Gastroesophageal sphincter (tissue), 4 donors: ENCODE data around the gene ZMAT3. TPM values are rescaled to one million over a fixed set of nuclear protein-coding genes. Genes with fewer than 3 reads are reported as not detected.

Experiments used
- ATAC-seq: fragments of 150-250 bp; one replicate; pipeline ENCODE4 v1.9.1; 2016; ENCODE audit warnings: mild to moderate bottlenecking, moderate library complexity
- H3K27ac ChIP-seq, 4 donors: fragments of 200-600 bp; sonication (generic) in 3 of 4; 1 replicate in 3 of 4; 2 replicates in 1 of 4; pipeline ENCODE4 v1.5.1; 2016 to 2019
- H3K27me3 ChIP-seq: fragments of 200-600 bp; sonication (generic); one replicate; pipeline ENCODE4 v1.5.1; 2019
- H3K36me3 ChIP-seq, 2 donors: fragments of 200-600 bp; sonication (generic); one replicate each; pipeline ENCODE4 v1.5.1; 2019; ENCODE audit warnings: control low read depth in 1 of 2
- H3K4me1 ChIP-seq, 3 donors: fragments of 200-600 bp; sonication (generic); 1 replicate in 2 of 3; 2 replicates in 1 of 3; pipeline ENCODE4 v1.5.1; 2016 to 2019; ENCODE audit warnings: control low read depth in 2 of 3
- H3K4me3 ChIP-seq, 2 donors: fragments of 200-600 bp; sonication (generic); one replicate each; pipeline ENCODE4 v1.5.1; 2019; ENCODE audit warnings: mild to moderate bottlenecking in 1 of 2, moderate library complexity in 1 of 2
- H3K9me3 ChIP-seq, 3 donors: fragments of 200-600 bp; sonication (generic); one replicate each; pipeline ENCODE4 v1.5.1; 2017 to 2019; ENCODE audit warnings: control low read depth in 2 of 3
- EP300 ChIP-seq: sonication (generic); formaldehyde crosslinking; IDR thresholded peaks from one replicate; pipeline ENCODE4 v1.6.1; 2017; ENCODE audit warnings: antibody characterized with exemption, mild to moderate bottlenecking
- POLR2A ChIP-seq, 2 donors: fragments of 450-650 bp; IDR thresholded peaks; one replicate each; pipeline ENCODE4 v1.6.1; 2017; ENCODE audit warnings: antibody characterized with exemption in 2 of 2, mild to moderate bottlenecking in 2 of 2, moderate library complexity in 1 of 2
- POLR2AphosphoS5 ChIP-seq: sonication (generic); formaldehyde crosslinking; IDR thresholded peaks from one replicate; pipeline ENCODE4 v1.6.1; 2017; ENCODE audit warnings: antibody characterized with exemption
- WGBS, 2 donors: methylation state at CpG; one replicate each; pipeline ENCODE4 v1.1.5; 2018; ENCODE audit warnings: low coverage in 1 of 2; 5-methylcytosine and 5-hydroxymethylcytosine counted together
- total RNA-seq, 4 donors: library from RNA; depleted of rRNA; stranded (reverse); fragments of >200 nt; gene quantifications; one replicate each; pipeline ENCODE4 v1.1.0, GENCODE V29; 2016
- TF ChIP-seq, protein P1 (sequence below), 4 experiments: fragments of 200-600 bp in 2 of 4; fragments of 450-650 bp in 2 of 4; sonication (generic) in 1 of 4; IDR thresholded peaks; one replicate each; pipeline ENCODE4 v1.5.1; 2017 to 2019; ENCODE audit warnings: antibody characterized with exemption in 4 of 4, mild to moderate bottlenecking in 2 of 4, moderate library complexity in 2 of 4

ZMAT3 gene
- total RNA-seq, 4 donors from 2014 or later = 16.4 to 28.8 (median 19.2) TPM

DNA sequence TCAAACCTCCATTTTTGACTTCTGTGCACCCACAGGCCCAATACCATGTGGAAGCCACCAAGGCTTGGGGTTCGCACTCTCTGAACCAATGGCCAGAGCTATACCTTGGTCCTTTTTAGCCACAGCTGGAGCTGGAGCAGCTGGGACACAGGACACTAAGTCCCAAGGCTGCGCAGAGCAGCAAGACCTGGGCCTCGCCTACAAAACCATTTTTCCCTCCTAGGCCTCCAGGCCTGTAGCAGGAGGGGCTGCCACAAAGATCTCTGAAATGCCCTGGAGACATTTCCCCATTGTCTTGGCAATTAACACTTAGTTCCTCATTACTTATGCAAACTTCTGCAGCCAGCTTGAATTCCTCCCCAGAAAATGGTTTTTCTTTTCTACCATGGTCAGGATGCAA, 81.3 kb downstream of the ZMAT3 start:
- Histone ChIP-seq H3K27ac (no peak overlapping the region), H3K36me3 (peaks cover 0 to 13% of the 10 kb centered on the region in 2 donors), H3K4me3 (no peak overlapping the region), H3K27me3 (no peaks in the 10 kb centered on the region), H3K4me1 (no peaks in the 10 kb centered on the region), H3K9me3 (peaks cover 0 to 40% (median 0%) of the 10 kb centered on the region in 3 donors)
- 100% methylated on average over 1 to 2 of the region's 3 CpGs for WGBS, 2 donors
- TF ChIP-seq POLR2A (IDR thresholded peaks at IDR 0.05) = no peak
- no peak for TF ChIP-seq POLR2AphosphoS5
- no peak for TF ChIP-seq EP300
- TF ChIP-seq, protein P1, sequence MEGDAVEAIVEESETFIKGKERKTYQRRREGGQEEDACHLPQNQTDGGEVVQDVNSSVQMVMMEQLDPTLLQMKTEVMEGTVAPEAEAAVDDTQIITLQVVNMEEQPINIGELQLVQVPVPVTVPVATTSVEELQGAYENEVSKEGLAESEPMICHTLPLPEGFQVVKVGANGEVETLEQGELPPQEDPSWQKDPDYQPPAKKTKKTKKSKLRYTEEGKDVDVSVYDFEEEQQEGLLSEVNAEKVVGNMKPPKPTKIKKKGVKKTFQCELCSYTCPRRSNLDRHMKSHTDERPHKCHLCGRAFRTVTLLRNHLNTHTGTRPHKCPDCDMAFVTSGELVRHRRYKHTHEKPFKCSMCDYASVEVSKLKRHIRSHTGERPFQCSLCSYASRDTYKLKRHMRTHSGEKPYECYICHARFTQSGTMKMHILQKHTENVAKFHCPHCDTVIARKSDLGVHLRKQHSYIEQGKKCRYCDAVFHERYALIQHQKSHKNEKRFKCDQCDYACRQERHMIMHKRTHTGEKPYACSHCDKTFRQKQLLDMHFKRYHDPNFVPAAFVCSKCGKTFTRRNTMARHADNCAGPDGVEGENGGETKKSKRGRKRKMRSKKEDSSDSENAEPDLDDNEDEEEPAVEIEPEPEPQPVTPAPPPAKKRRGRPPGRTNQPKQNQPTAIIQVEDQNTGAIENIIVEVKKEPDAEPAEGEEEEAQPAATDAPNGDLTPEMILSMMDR (IDR thresholded peaks at IDR 0.05) = no peak
- ATAC-seq = no peak

DNA sequence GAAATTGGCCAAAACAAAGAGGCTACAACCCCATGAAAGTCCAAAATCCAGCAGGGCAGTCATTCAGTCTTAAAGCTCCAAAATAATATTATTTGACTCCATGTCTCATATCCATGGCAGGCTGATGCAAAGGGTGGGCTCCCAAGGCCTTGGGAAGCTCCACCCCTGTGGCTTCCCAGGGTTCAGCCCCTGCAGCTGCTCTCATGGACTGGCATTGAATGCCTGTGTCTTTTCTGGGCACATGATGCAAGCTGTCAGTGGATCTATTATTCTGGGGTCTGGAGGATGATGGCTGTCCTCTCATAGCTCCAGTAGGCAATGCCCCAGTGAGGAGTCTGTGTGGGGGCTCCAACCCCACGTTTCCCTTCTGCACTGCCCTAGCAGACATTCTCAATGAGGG, 81.8 kb downstream of the ZMAT3 start:
- Histone ChIP-seq H3K36me3 (peaks cover 0 to 13% of the 10 kb centered on the region in 2 donors), H3K4me1 (no peaks in the 10 kb centered on the region), H3K27ac (no peak overlapping the region), H3K27me3 (no peaks in the 10 kb centered on the region), H3K4me3 (no peak overlapping the region), H3K9me3 (peaks cover 0 to 40% (median 0%) of the 10 kb centered on the region in 3 donors)
- no peak for ATAC-seq
- TF ChIP-seq POLR2AphosphoS5 (no peak), POLR2A (IDR thresholded peaks at IDR 0.05) (no peak), EP300 (no peak)
- TF ChIP-seq, protein P1 (IDR thresholded peaks at IDR 0.05) = no peak
- 13 to 57% methylated on average over 1 of the region's 1 CpG for WGBS, 2 donors

DNA sequence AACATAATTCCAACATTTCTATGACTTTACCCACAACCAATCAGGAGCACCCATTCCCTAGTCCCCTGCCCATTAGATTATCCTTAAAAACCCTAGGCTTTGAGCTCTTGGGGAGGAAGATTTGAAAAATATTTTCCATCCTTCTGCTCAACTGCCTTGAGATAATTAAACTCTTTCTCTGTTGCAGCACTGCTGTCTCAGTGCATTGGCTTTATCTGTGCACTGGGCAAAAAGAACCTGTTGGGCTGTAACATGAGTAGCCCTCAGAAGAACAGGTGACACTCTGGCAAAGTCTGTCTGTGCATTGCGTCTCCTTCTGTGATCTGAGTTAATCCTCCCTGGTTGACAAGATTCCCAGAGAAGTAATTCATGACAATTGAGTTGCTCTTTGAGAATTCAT, 83.9 kb downstream of the ZMAT3 start:
- H3K4me3 ChIP-seq = no peak overlapping the region
- TF ChIP-seq EP300 = no peak
- TF ChIP-seq POLR2A (IDR thresholded peaks at IDR 0.05) = no peak
- TF ChIP-seq, protein P1 (IDR thresholded peaks at IDR 0.05) = no peak
- TF ChIP-seq POLR2AphosphoS5 = no peak
- peaks cover 0 to 13% of the 10 kb centered on the region in 2 donors for H3K36me3 ChIP-seq
- no peak for ATAC-seq
- H3K9me3 ChIP-seq = peaks cover 0 to 46% (median 0%) of the 10 kb centered on the region in 3 donors
- H3K27ac ChIP-seq = no peak overlapping the region
- WGBS, 2 donors = 100% methylated on average over 1 of the region's 1 CpG; no CpG with 5 or more reads in 1 of the 2 donors
- no peaks in the 10 kb centered on the region for H3K27me3 ChIP-seq
- H3K4me1 ChIP-seq = no peaks in the 10 kb centered on the region

DNA sequence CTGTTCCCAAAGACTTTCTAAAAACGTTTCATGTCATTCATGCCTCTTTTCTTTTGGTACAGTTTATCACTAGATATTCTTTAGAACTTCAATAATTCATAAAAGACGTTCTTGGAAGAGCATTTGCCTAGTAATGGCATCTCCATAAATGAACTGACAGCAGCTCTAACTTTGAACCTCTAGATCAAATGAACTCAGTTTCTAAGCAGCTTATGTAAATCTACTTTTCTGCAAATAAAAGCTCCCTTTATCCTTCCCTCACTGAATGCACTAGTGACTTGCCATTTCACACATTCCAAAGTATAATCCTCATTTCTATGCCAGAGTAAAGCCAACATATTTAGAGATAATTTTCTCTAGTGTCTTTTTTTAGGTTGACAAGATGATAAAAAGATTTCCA, 85.2 kb downstream of the ZMAT3 start:
- no peak for ATAC-seq
- 43 to 56% methylated on average over 2 of the region's 2 CpGs for WGBS, 2 donors

DNA sequence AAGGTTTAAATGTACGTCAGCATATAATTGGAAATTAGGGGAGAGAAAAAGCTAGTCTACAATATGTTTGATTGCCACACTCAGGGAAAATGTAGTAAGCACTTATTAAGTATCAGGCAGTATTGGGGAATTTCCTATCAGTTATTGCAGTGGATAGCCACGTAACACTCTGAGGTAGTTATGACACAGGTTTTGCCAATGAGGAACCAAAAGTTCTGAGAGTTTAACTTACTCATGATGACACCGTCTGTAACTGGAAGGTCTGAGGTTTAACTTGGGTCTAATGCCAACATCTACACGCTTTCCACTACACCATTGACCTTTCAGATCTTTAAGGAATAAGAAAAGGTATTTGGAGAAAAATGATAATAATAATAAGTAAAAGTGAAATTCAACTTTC, 89.5 kb downstream of the ZMAT3 start:
- peaks cover 0 to 13% (median 0%) of the 10 kb centered on the region in 3 donors for H3K9me3 ChIP-seq
- TF ChIP-seq POLR2A (IDR thresholded peaks at IDR 0.05) = no peak
- TF ChIP-seq POLR2AphosphoS5 = no peak
- TF ChIP-seq, protein P1 (IDR thresholded peaks at IDR 0.05) = no peak
- no peak for TF ChIP-seq EP300
- H3K4me3 ChIP-seq = no peak overlapping the region
- ATAC-seq = no peak
- 70 to 81% methylated on average over 4 of the region's 4 CpGs for WGBS, 2 donors
- H3K36me3 ChIP-seq = no peaks in the 10 kb centered on the region
- no peak overlapping the region for H3K27ac ChIP-seq
- H3K27me3 ChIP-seq = no peaks in the 10 kb centered on the region
- H3K4me1 ChIP-seq = no peaks in the 10 kb centered on the region

More for the DNA sequence above, 85.2 kb downstream of the ZMAT3 start:
- no peak overlapping the region for H3K27ac ChIP-seq
- peaks cover 0 to 46% (median 0%) of the 10 kb centered on the region in 3 donors for H3K9me3 ChIP-seq
- no peak for TF ChIP-seq EP300
- no peak for TF ChIP-seq POLR2AphosphoS5
- TF ChIP-seq, protein P1 (IDR thresholded peaks at IDR 0.05) = no peak
- no peak for TF ChIP-seq POLR2A (IDR thresholded peaks at IDR 0.05)
- no peaks in the 10 kb centered on the region for H3K27me3 ChIP-seq
- no peaks in the 10 kb centered on the region for H3K4me1 ChIP-seq
- H3K4me3 ChIP-seq = no peak overlapping the region
- peaks cover 0 to 13% of the 10 kb centered on the region in 2 donors for H3K36me3 ChIP-seq
